ENCODE results near the gene CCDC57. TPM values are rescaled to one million over a fixed set of nuclear protein-coding genes. Genes with fewer than 3 reads are reported as not detected.

CCDC57 gene
- total RNA-seq, 4 donors from 2014 or later = 7.9 to 22.1 (median 9.8) TPM

GRCh38 chr17:82097184-82097918 lies 115.3 kb downstream of the CCDC57 start:
- intact Hi-C loops (cut with DNase I) = no loop called here
- H3K9me3 ChIP-seq = no peaks in the 10 kb centered on the region
- peak overlapping the region; percentile 91 to 99 (median 98) for H3K27ac ChIP-seq
- WGBS, 2 donors = 0% methylated on average over 2 of the region's 77 CpGs; no CpG with 5 or more reads in 1 of the 2 donors
- H3K4me1 ChIP-seq = peaks cover 33 to 60% (median 34%) of the 10 kb centered on the region in 3 donors
- no peak for TF ChIP-seq POLR2A (IDR thresholded peaks at IDR 0.05)
- no peak for TF ChIP-seq CTCF (IDR thresholded peaks at IDR 0.05)
- DNase-seq = no peak
- H3K4me3 ChIP-seq = peak overlapping the region; percentile 60 to 95 (median 86)
- H3K36me3 ChIP-seq = peaks cover 27 to 45% (median 30%) of the 10 kb centered on the region in 3 donors
- H3K27me3 ChIP-seq = no peaks in the 10 kb centered on the region

GRCh38 chr17:82096709-82097183 lies 115.9 kb downstream of the CCDC57 start:
- H3K4me1 ChIP-seq = peaks cover 33 to 58% (median 34%) of the 10 kb centered on the region in 3 donors
- H3K27ac ChIP-seq = peak overlapping the region; percentile 91 to 99 (median 98)
- H3K27me3 ChIP-seq = no peaks in the 10 kb centered on the region
- no peak for DNase-seq
- no peak for TF ChIP-seq CTCF (IDR thresholded peaks at IDR 0.05)
- TF ChIP-seq POLR2A (IDR thresholded peaks at IDR 0.05) = no peak
- peaks cover 32 to 51% (median 36%) of the 10 kb centered on the region in 3 donors for H3K36me3 ChIP-seq
- WGBS, 2 donors = 27% methylated on average over 3 of the region's 8 CpGs; no CpG with 5 or more reads in 1 of the 2 donors
- H3K4me3 ChIP-seq = peak overlapping the region; percentile 60 to 95 (median 86)
- intact Hi-C loops (cut with DNase I) = no loop called here
- no peaks in the 10 kb centered on the region for H3K9me3 ChIP-seq

- peak overlapping the region; percentile 60 to 95 (median 86) for H3K4me3 ChIP-seq
- DNase-seq = no peak
- H3K9me3 ChIP-seq = no peaks in the 10 kb centered on the region
- intact Hi-C loops (cut with DNase I) = no loop called here
- TF ChIP-seq CTCF (IDR thresholded peaks at IDR 0.05) = no peak
- TF ChIP-seq POLR2A (IDR thresholded peaks at IDR 0.05) = no peak
- H3K4me1 ChIP-seq = peaks cover 31 to 51% (median 34%) of the 10 kb centered on the region in 3 donors
- peaks cover 39 to 58% (median 43%) of the 10 kb centered on the region in 3 donors for H3K36me3 ChIP-seq
- 80 to 93% methylated on average over 2 to 4 of the region's 35 CpGs for WGBS, 2 donors
- H3K27ac ChIP-seq = peak overlapping the region in 3 of 4 donors; percentile 91 to 99 (median 96)
- no peaks in the 10 kb centered on the region for H3K27me3 ChIP-seq
Measured at GRCh38 chr17:82095777-82096708, 116.6 kb downstream of the CCDC57 start.

GRCh38 chr17:82094931-82095776 lies 117.5 kb downstream of the CCDC57 start:
- H3K9me3 ChIP-seq = no peaks in the 10 kb centered on the region
- intact Hi-C loops (cut with DNase I) = no loop called here
- no peak for DNase-seq
- peak overlapping the region in 1 of 4 donors; percentile 86 for H3K4me3 ChIP-seq
- H3K4me1 ChIP-seq = peaks cover 22 to 42% (median 29%) of the 10 kb centered on the region in 3 donors
- no peak for TF ChIP-seq POLR2A (IDR thresholded peaks at IDR 0.05)
- H3K27me3 ChIP-seq = no peaks in the 10 kb centered on the region
- 81 to 86% methylated on average over 10 of the region's 37 CpGs for WGBS, 2 donors
- H3K27ac ChIP-seq = no peak overlapping the region
- peaks cover 48 to 66% (median 52%) of the 10 kb centered on the region in 3 donors for H3K36me3 ChIP-seq

Measured in esophagus squamous epithelium (tissue), 5 donors.